Chondrocyte (in vitro differentiated cells): ENCODE results near the gene CRABP1. TPM values are rescaled to one million over a fixed set of nuclear protein-coding genes. Genes with fewer than 3 reads are reported as not detected.

Source experiments
- DNase-seq: peaks from one replicate; pipeline ENCODE4 v3.0.0; 2021; ENCODE audit warnings: mixed read lengths, low spot score
- H3K27ac Mint-ChIP-seq: one replicate; pipeline ENCODE4 v1.8.0; 2021; ENCODE audit warnings: mild to moderate bottlenecking, moderate library complexity, mixed read lengths; ENCODE audit not compliant: unreplicated experiment
- H3K27me3 Mint-ChIP-seq: 2 replicates; pipeline ENCODE4 v1.8.0; 2021; ENCODE audit warnings: low read depth, mixed read lengths
- H3K36me3 Mint-ChIP-seq: 2 replicates; pipeline ENCODE4 v1.8.0; 2021; ENCODE audit warnings: low read depth, mixed read lengths
- H3K4me1 Mint-ChIP-seq: 2 replicates; pipeline ENCODE4 v1.8.0; 2021; ENCODE audit warnings: low read depth, mild to moderate bottlenecking, mixed read lengths
- H3K4me3 Mint-ChIP-seq: one replicate; pipeline ENCODE4 v1.8.0; 2021; ENCODE audit warnings: mild to moderate bottlenecking, moderate library complexity, mixed read lengths; ENCODE audit not compliant: unreplicated experiment
- H3K9me3 Mint-ChIP-seq: 2 replicates; pipeline ENCODE4 v1.8.0; 2021; ENCODE audit warnings: low read depth, mixed read lengths
- total RNA-seq: library from RNA; stranded (reverse); gene quantifications from 3 replicates; pipeline ENCODE4 v1.2.1, GENCODE V29; 2021
- TF ChIP-seq, protein P1 (sequence below): fragments of 200-600 bp; sonication (generic); IDR thresholded peaks from 2 replicates; pipeline ENCODE4 v1.5.0; 2021; ENCODE audit warnings: antibody characterized with exemption, mild to moderate bottlenecking, moderate library complexity

The CRABP1 gene
- total RNA-seq, 1 donor from 2014 or later, result not detected

- peaks cover 12% of the 10 kb centered on the region for H3K4me1 Mint-ChIP-seq
- no peak overlapping the region for H3K4me3 Mint-ChIP-seq
- H3K27me3 Mint-ChIP-seq, result peaks cover 3% of the 10 kb centered on the region
- H3K9me3 Mint-ChIP-seq, result no peaks in the 10 kb centered on the region
- TF ChIP-seq, protein P1, sequence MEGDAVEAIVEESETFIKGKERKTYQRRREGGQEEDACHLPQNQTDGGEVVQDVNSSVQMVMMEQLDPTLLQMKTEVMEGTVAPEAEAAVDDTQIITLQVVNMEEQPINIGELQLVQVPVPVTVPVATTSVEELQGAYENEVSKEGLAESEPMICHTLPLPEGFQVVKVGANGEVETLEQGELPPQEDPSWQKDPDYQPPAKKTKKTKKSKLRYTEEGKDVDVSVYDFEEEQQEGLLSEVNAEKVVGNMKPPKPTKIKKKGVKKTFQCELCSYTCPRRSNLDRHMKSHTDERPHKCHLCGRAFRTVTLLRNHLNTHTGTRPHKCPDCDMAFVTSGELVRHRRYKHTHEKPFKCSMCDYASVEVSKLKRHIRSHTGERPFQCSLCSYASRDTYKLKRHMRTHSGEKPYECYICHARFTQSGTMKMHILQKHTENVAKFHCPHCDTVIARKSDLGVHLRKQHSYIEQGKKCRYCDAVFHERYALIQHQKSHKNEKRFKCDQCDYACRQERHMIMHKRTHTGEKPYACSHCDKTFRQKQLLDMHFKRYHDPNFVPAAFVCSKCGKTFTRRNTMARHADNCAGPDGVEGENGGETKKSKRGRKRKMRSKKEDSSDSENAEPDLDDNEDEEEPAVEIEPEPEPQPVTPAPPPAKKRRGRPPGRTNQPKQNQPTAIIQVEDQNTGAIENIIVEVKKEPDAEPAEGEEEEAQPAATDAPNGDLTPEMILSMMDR, result no peak
- H3K36me3 Mint-ChIP-seq, result no peaks in the 10 kb centered on the region
- DNase-seq, result peak; percentile 36
- H3K27ac Mint-ChIP-seq, result no peak overlapping the region
Observed at GRCh38 chr15:78391781-78392180, 51.6 kb downstream of the CRABP1 start.

- peaks cover 2% of the 10 kb centered on the region for H3K27me3 Mint-ChIP-seq
- TF ChIP-seq, protein P1, result no peak
- peaks cover 12% of the 10 kb centered on the region for H3K4me1 Mint-ChIP-seq
- no peak overlapping the region for H3K27ac Mint-ChIP-seq
- DNase-seq, result peak; percentile 40
- no peaks in the 10 kb centered on the region for H3K9me3 Mint-ChIP-seq
- no peak overlapping the region for H3K4me3 Mint-ChIP-seq
- H3K36me3 Mint-ChIP-seq, result no peaks in the 10 kb centered on the region
Observed at GRCh38 chr15:78392430-78392829, 52.3 kb downstream of the CRABP1 start.

DNA sequence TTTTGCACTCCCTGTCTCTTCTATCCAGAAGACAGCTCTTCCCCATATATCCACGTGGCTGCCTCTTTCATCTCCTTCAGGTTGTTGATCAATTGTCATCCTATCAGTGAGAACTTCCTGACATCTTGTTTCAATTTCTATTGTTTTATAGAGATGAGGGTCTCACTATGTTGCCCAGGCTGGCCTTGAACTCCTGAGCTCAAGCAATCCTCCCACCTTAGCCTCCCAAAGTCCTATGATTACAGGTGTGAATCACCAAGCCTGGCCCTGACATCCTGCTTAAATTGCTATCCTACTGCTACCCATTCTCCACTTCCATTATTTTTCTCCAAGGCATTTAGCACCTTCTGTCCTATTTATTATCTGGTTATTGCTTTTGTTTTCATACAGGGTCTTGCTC is 53.0 kb downstream of the CRABP1 start:
- Mint-ChIP-seq H3K4me3 (no peak overlapping the region), H3K4me1 (peaks cover 12% of the 10 kb centered on the region), H3K9me3 (no peaks in the 10 kb centered on the region), H3K36me3 (no peaks in the 10 kb centered on the region), H3K27ac (no peak overlapping the region), H3K27me3 (peaks cover 2% of the 10 kb centered on the region)
- TF ChIP-seq, protein P1, result no peak
- no peak for DNase-seq

DNA sequence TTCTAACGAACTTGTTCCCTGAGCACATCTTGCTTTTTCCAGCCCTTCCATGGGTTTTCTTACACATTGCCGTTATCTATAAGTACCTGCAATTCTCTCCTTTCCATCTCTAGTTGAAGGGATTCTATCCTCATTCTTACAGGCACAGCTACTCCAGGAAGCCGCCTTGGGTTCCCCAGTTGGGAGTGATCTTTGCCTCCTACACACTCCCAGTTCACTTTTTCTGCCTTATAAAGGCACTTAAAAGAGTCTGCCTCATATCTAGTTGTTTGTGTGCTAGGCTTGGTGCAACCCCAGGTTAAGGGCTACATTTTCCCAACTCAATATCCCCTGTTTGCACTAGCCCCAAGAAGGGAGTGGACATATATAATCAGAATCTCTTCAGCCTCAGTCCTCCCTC is 53.9 kb downstream of the CRABP1 start:
- Mint-ChIP-seq H3K4me3 (no peak overlapping the region), H3K9me3 (no peaks in the 10 kb centered on the region), H3K27ac (no peak overlapping the region), H3K27me3 (peaks cover 2% of the 10 kb centered on the region), H3K4me1 (peaks cover 10% of the 10 kb centered on the region), H3K36me3 (no peaks in the 10 kb centered on the region)
- DNase-seq, result no peak
- TF ChIP-seq, protein P1, result no peak

GRCh38 chr15:78394981-78395616 is 54.9 kb downstream of the CRABP1 start:
- H3K27ac Mint-ChIP-seq, result no peak overlapping the region
- H3K36me3 Mint-ChIP-seq, result no peaks in the 10 kb centered on the region
- H3K9me3 Mint-ChIP-seq, result no peaks in the 10 kb centered on the region
- DNase-seq, result peak; percentile 32
- TF ChIP-seq, protein P1, result no peak
- H3K27me3 Mint-ChIP-seq, result peaks cover 2% of the 10 kb centered on the region
- peaks cover 6% of the 10 kb centered on the region for H3K4me1 Mint-ChIP-seq
- H3K4me3 Mint-ChIP-seq, result no peak overlapping the region
